ENCODE measurements around the gene ERBB2. TPM values are rescaled to one million over a fixed set of nuclear protein-coding genes. Genes with fewer than 3 reads are reported as not detected.
A peak's percentile ranks its signal among the peaks of the same experiment; 100 is the strongest.

ERBB2 gene
- total and polyA plus RNA-seq, 2 experiments from 2014 or later = 30.3 to 55.4 TPM

GRCh38 chr17:39700148-39700987, 504 bp downstream of the ERBB2 start:
- Histone ChIP-seq H3K9me2 (ENCODE audit: insufficient read depth) (no peaks in the 10 kb centered on the region), H3K27ac (no peak overlapping the region), H3K4me2 (ENCODE audit: unreplicated experiment) (peak overlapping the region; percentile 98), H3K4me3 (peak overlapping the region; percentile 81), H3K4me1 (ENCODE audit: insufficient read depth) (peaks cover 11% of the 10 kb centered on the region), H3K79me2 (ENCODE audit: insufficient read depth) (peaks cover 64% of the 10 kb centered on the region), H3F3A (ENCODE audit: insufficient read depth) (no peaks in the 10 kb centered on the region), H4K20me1 (ENCODE audit: insufficient read depth) (no peaks in the 10 kb centered on the region), H3K9ac (peak overlapping the region; percentile 85), H3K36me3 (ENCODE audit: low read depth) (no peaks in the 10 kb centered on the region), H3K9me3 (ENCODE audit: low read depth) (no peaks in the 10 kb centered on the region), H2AFZ (peak overlapping the region; percentile 97), H3K27me3 (replicated peaks; ENCODE audit: insufficient read depth) (no peaks in the 10 kb centered on the region)
- TF ChIP-seq EZH2 (IDR thresholded peaks at IDR 0.05; ENCODE audit: insufficient read depth, poor library complexity, severe bottlenecking) = no peak
- TF ChIP-seq EZH2phosphoT487 (IDR thresholded peaks at IDR 0.05; ENCODE audit: insufficient read depth, low read depth) = no peak
- 1 to 2% methylated on average over 42 to 51 of the region's 57 CpGs for WGBS, 2 experiments (ENCODE audit: low coverage in 1 of 2, low lambda C conversion rate in 2 of 2, missing lambda C conversion rate in 2 of 2)
- in situ Hi-C loops (cut with MboI) = no loop called here
- peak; percentile 64 for DNase-seq

GRCh38 chr17:39701012-39701783, 1.3 kb downstream of the ERBB2 start:
- Histone ChIP-seq H3K4me3 (peak overlapping the region; percentile 81), H3K27me3 (replicated peaks; ENCODE audit: insufficient read depth) (no peaks in the 10 kb centered on the region), H3K9me3 (ENCODE audit: low read depth) (no peaks in the 10 kb centered on the region), H3K9me2 (ENCODE audit: insufficient read depth) (no peaks in the 10 kb centered on the region), H3K9ac (peak overlapping the region; percentile 85), H3K36me3 (ENCODE audit: low read depth) (no peaks in the 10 kb centered on the region), H3K4me2 (ENCODE audit: unreplicated experiment) (peak overlapping the region; percentile 98), H3K27ac (no peak overlapping the region), H3K4me1 (ENCODE audit: insufficient read depth) (peaks cover 11% of the 10 kb centered on the region), H4K20me1 (ENCODE audit: insufficient read depth) (no peaks in the 10 kb centered on the region), H3F3A (ENCODE audit: insufficient read depth) (no peaks in the 10 kb centered on the region), H2AFZ (no peak overlapping the region), H3K79me2 (ENCODE audit: insufficient read depth) (peaks cover 70% of the 10 kb centered on the region)
- DNase-seq = no peak
- WGBS, 2 experiments (ENCODE audit: low coverage in 1 of 2, low lambda C conversion rate in 2 of 2, missing lambda C conversion rate in 2 of 2) = 47 to 48% methylated on average over 10 of the region's 10 CpGs
- in situ Hi-C loops (cut with MboI) = no loop called here
- no peak for TF ChIP-seq EZH2 (IDR thresholded peaks at IDR 0.05; ENCODE audit: insufficient read depth, poor library complexity, severe bottlenecking)
- TF ChIP-seq EZH2phosphoT487 (IDR thresholded peaks at IDR 0.05; ENCODE audit: insufficient read depth, low read depth) = no peak

DNA sequence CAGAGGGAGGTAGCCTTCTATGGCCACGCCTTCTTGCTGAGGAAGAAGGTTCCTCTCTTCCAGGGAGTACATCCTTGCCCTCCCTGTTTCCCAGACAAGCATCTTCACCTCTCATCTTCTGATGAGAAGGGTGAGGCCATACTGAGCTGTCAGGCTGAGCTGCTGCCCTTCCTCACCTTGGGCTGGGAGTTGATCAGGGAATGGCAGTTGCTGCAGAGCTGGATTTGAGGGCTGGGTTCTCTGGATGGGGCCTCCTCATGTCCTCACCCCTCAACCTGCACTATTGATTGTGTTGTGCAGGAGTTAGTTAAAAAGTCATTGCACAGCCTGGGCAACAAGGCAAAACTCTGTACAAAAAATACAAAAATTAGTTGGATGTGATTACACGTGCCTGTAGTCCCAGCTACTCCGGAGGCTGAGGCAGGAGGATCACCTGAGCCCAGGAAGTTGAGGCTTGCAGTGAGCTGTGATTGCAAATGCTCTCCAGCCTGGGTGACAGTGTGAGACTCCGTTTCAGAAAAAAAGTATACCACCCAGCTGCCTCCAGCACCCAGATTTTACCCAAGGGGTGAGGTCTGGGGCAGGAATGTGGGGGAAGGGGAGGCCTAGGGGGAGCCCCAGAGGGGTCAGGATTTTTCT, 2.0 kb downstream of the ERBB2 start:
- Histone ChIP-seq H3K27me3 (replicated peaks; ENCODE audit: insufficient read depth) (no peaks in the 10 kb centered on the region), H3K4me3 (peak overlapping the region; percentile 81), H4K20me1 (ENCODE audit: insufficient read depth) (no peaks in the 10 kb centered on the region), H3F3A (ENCODE audit: insufficient read depth) (no peaks in the 10 kb centered on the region), H3K4me2 (ENCODE audit: unreplicated experiment) (peak overlapping the region; percentile 98), H3K27ac (no peak overlapping the region), H3K9ac (peak overlapping the region; percentile 85), H3K79me2 (ENCODE audit: insufficient read depth) (peaks cover 74% of the 10 kb centered on the region), H3K4me1 (ENCODE audit: insufficient read depth) (peaks cover 11% of the 10 kb centered on the region), H2AFZ (no peak overlapping the region), H3K9me3 (ENCODE audit: low read depth) (no peaks in the 10 kb centered on the region), H3K36me3 (ENCODE audit: low read depth) (no peaks in the 10 kb centered on the region), H3K9me2 (ENCODE audit: insufficient read depth) (no peaks in the 10 kb centered on the region)
- 62 to 64% methylated on average over 4 of the region's 4 CpGs for WGBS, 2 experiments (ENCODE audit: low coverage in 1 of 2, low lambda C conversion rate in 2 of 2, missing lambda C conversion rate in 2 of 2)
- TF ChIP-seq EZH2 (IDR thresholded peaks at IDR 0.05; ENCODE audit: insufficient read depth, poor library complexity, severe bottlenecking) (no peak), EZH2phosphoT487 (IDR thresholded peaks at IDR 0.05; ENCODE audit: insufficient read depth, low read depth) (no peak)
- in situ Hi-C loops (cut with MboI) = no loop called here
- DNase-seq = no peak

All from GM23248 (cell line).